Duodenal mucosa (tissue), 2 donors: ENCODE data around the gene MOCS2.

ENCODE experiments used
- H3K27ac ChIP-seq: one replicate; pipeline ENCODE4 v1.7.0; 2013; ENCODE audit warnings: low read depth, low read length
- H3K27me3 ChIP-seq, 2 donors: one replicate each; pipeline ENCODE4 v1.7.0; 2013; ENCODE audit warnings: low read length in 2 of 2, control low read depth in 1 of 2; ENCODE audit not compliant: insufficient read depth in 2 of 2, control insufficient read depth in 1 of 2
- H3K36me3 ChIP-seq, 2 donors: one replicate each; pipeline ENCODE4 v1.7.0; 2013; ENCODE audit warnings: low read length in 2 of 2, control low read depth in 1 of 2; ENCODE audit not compliant: insufficient read depth in 2 of 2, control insufficient read depth in 1 of 2
- H3K4me1 ChIP-seq, 2 donors: one replicate each; pipeline ENCODE4 v1.7.0; 2013; ENCODE audit warnings: low read length in 2 of 2, control low read depth in 1 of 2; ENCODE audit not compliant: insufficient read depth in 2 of 2, control insufficient read depth in 1 of 2
- H3K4me3 ChIP-seq, 2 donors: one replicate each; pipeline ENCODE4 v1.7.0; 2013; ENCODE audit warnings: low read length in 2 of 2, low read depth in 1 of 2
- H3K9ac ChIP-seq, 2 donors: one replicate each; pipeline ENCODE4 v1.7.0; 2013; ENCODE audit warnings: low read length in 2 of 2, low read depth in 1 of 2
- H3K9me3 ChIP-seq, 2 donors: one replicate each; pipeline ENCODE4 v1.7.0; 2013; ENCODE audit warnings: low read length in 2 of 2, control low read depth in 1 of 2; ENCODE audit not compliant: control insufficient read depth in 1 of 2

The MOCS2 gene

DNA sequence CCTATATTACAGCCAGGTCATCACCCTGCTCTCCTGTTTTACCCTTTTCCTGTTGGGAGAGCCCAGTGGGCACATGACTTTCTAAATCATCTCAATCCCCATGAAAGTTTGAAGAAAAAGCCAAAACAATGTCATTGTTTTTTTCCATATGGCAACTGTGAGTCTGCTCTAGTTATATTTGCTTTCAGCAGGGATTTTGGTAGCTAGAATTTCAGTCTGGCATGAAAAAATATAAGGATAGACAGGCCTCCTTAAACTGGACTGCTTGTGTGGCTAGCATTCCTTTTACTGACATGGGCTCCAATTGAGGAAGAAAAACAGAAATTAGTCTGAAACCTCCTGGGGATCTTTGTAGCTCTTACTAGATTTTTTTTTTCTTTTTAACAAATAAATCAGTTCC lies 25.6 kb downstream of the MOCS2 start:
- no peaks in the 10 kb centered on the region for H3K9me3 ChIP-seq
- H3K4me3 ChIP-seq = no peak overlapping the region
- no peaks in the 10 kb centered on the region for H3K4me1 ChIP-seq
- H3K36me3 ChIP-seq = peaks cover 2 to 18% of the 10 kb centered on the region in 2 donors
- H3K9ac ChIP-seq = no peak overlapping the region
- no peaks in the 10 kb centered on the region for H3K27me3 ChIP-seq
- no peak overlapping the region for H3K27ac ChIP-seq

DNA sequence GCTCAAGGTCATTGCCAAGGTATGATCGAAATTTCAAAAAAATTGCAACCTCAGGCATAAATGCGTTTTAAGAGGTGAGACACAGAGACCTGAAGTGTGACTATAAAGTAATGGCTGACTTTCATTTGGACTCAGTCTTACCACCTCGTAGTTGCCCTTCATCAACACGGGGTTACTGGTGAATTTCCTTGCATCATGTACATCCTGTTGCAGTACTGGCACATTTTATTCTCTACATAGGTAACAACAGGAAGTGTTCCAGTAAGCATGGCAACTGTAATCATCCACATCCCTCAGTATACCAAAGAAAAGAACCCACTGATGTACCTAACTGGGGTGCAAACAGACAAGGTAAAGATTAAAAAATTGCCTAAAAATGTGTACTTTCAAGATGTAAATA lies 29.3 kb downstream of the MOCS2 start:
- peaks cover 3 to 33% of the 10 kb centered on the region in 2 donors for H3K36me3 ChIP-seq
- H3K4me1 ChIP-seq = no peaks in the 10 kb centered on the region
- no peak overlapping the region for H3K9ac ChIP-seq
- H3K27me3 ChIP-seq = no peaks in the 10 kb centered on the region
- no peaks in the 10 kb centered on the region for H3K9me3 ChIP-seq
- no peak overlapping the region for H3K4me3 ChIP-seq
- no peak overlapping the region for H3K27ac ChIP-seq

DNA sequence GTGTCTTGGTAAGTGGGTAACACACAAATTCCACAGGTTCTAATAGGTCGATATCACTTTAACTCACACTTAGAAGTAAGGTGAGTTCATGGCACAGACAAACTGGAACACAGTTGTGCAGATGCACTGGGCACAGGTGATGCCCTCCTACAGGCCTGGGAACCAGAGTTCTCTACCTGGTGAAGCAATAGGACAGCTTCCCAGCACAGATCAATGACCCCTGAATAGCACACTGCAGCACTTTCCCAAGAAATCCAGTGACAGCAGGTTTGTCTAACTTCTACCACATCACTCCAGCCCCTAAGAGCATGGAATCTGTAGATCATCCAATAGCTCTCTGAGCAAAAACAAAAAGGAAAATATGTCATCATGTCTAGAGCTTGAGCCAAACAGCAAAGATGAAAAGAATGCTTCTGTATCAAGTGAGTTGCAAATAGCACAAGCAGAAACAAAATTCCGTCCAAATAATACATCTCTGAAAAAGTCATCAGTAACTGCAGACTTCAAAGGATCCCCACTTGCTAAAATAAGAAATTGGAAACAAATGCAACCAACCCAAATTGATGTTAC lies 33.5 kb downstream of the MOCS2 start:
- Histone ChIP-seq H3K9ac (no peak overlapping the region), H3K9me3 (no peaks in the 10 kb centered on the region), H3K4me3 (no peak overlapping the region), H3K4me1 (no peaks in the 10 kb centered on the region), H3K27me3 (no peaks in the 10 kb centered on the region), H3K36me3 (peaks cover 6 to 54% of the 10 kb centered on the region in 2 donors), H3K27ac (no peak overlapping the region)

- no peaks in the 10 kb centered on the region for H3K9me3 ChIP-seq
- H3K27ac ChIP-seq = no peak overlapping the region
- no peak overlapping the region for H3K9ac ChIP-seq
- no peaks in the 10 kb centered on the region for H3K4me1 ChIP-seq
- H3K4me3 ChIP-seq = no peak overlapping the region
- H3K36me3 ChIP-seq = peaks cover 3 to 54% of the 10 kb centered on the region in 2 donors
- H3K27me3 ChIP-seq = no peaks in the 10 kb centered on the region
Observed at GRCh38 chr5:53073348-53073747, 36.2 kb downstream of the MOCS2 start.

DNA sequence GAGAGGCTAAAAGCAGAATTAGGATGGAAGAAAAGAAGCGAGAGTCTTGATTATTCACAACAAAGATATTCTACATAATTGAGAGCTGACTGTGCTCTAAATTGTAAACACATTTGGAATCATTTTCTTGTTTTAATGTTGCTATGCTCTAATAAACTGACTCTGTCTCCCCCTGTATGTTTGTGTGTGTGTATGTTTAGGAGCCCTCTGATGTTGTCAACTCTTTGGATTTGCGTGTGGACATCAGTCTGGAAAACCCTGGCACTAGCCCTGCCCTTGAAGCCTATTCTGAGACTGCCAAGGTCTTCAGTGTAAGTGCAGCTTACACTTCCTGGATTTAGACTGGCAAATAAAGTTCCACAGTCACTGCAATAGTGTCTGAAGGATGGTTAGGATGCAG lies 37.8 kb downstream of the MOCS2 start:
- Histone ChIP-seq H3K4me1 (no peaks in the 10 kb centered on the region), H3K9ac (no peak overlapping the region), H3K27me3 (no peaks in the 10 kb centered on the region), H3K36me3 (peaks cover 7 to 46% of the 10 kb centered on the region in 2 donors), H3K4me3 (no peak overlapping the region), H3K9me3 (no peaks in the 10 kb centered on the region), H3K27ac (no peak overlapping the region)

GRCh38 chr5:53071298-53071697 lies 38.3 kb downstream of the MOCS2 start:
- peaks cover 7 to 44% of the 10 kb centered on the region in 2 donors for H3K36me3 ChIP-seq
- H3K27me3 ChIP-seq = no peaks in the 10 kb centered on the region
- no peak overlapping the region for H3K9ac ChIP-seq
- no peak overlapping the region for H3K4me3 ChIP-seq
- H3K27ac ChIP-seq = no peak overlapping the region
- H3K4me1 ChIP-seq = no peaks in the 10 kb centered on the region
- H3K9me3 ChIP-seq = no peaks in the 10 kb centered on the region

DNA sequence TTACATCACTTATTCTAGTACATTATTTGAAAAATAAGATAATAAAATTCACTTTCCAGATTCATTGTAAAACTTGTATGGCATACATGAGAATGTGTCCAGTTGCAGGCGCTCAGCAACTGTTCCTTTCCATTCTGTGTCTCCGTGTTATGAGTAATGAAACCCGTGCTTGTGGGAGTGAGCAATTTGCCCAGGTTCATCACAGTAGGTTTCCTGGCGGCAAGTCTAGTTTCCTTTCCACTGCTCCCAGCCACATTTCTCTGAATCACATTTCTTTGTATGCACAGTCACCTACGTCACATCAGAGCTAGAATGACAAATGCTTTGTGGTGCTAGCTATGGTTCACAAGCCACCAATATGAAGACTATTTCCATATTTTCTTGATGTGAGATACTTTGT lies 39.9 kb downstream of the MOCS2 start:
- H3K9me3 ChIP-seq = no peaks in the 10 kb centered on the region
- no peaks in the 10 kb centered on the region for H3K4me1 ChIP-seq
- H3K4me3 ChIP-seq = no peak overlapping the region
- no peak overlapping the region for H3K9ac ChIP-seq
- H3K36me3 ChIP-seq = peaks cover 13 to 32% of the 10 kb centered on the region in 2 donors
- no peaks in the 10 kb centered on the region for H3K27me3 ChIP-seq
- H3K27ac ChIP-seq = no peak overlapping the region

DNA sequence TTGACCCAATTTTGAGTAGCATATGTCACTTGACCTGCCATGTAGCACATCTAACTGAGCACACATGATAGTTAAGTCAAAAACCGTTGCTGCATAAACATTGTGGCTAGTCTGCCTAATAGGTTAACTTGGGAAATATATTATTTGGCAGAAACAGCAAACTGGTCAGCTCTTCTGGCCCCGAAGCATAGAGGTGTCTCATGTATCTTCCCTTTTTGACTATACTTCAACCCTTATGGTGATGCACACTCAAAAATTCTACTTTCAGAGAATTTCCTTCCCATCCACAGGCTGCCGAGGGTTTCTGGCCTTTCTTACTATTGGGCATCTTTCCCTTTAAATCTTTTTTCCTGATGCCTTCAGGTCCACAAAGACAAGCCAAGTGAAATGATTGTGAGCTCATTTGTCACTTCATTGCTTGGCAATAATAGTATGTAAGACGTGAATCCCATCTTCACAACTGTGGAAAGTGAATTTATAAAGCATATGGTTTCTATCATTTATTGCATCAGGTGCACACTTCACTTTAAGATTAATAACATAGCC lies 41.2 kb downstream of the MOCS2 start:
- H3K4me3 ChIP-seq = no peak overlapping the region
- H3K9me3 ChIP-seq = no peaks in the 10 kb centered on the region
- no peaks in the 10 kb centered on the region for H3K4me1 ChIP-seq
- no peaks in the 10 kb centered on the region for H3K27me3 ChIP-seq
- peaks cover 10 to 26% of the 10 kb centered on the region in 2 donors for H3K36me3 ChIP-seq
- H3K9ac ChIP-seq = no peak overlapping the region
- no peak overlapping the region for H3K27ac ChIP-seq

DNA sequence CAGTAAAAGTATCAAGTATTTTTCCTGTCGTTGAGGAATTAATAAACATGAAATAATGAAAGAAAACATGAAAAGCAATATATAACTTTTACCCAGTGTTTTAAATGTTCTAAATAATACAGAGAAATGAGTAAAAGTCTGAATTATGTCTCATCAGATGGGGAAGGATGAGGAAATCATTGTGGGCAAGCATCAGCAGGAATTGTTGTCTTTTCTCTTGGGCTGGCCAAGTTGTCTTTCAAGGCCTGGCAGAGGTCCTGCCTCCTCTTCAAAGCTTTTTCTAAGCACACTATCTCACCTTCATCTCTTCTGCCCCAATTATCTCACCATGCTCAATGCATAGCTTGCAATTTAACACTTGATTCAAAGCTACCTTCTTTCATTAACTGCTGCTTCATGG lies 41.9 kb downstream of the MOCS2 start:
- no peaks in the 10 kb centered on the region for H3K27me3 ChIP-seq
- H3K36me3 ChIP-seq = peaks cover 10 to 25% of the 10 kb centered on the region in 2 donors

GRCh38 chr5:53066088-53066487 lies 43.5 kb downstream of the MOCS2 start:
- Histone ChIP-seq H3K36me3 (peaks cover 10 to 24% of the 10 kb centered on the region in 2 donors), H3K4me1 (no peaks in the 10 kb centered on the region), H3K9me3 (no peaks in the 10 kb centered on the region), H3K9ac (no peak overlapping the region), H3K27me3 (no peaks in the 10 kb centered on the region), H3K4me3 (no peak overlapping the region), H3K27ac (no peak overlapping the region)

More for the DNA sequence above, 41.9 kb downstream of the MOCS2 start:
- H3K4me3 ChIP-seq = no peak overlapping the region
- H3K27ac ChIP-seq = no peak overlapping the region
- H3K9ac ChIP-seq = no peak overlapping the region
- H3K9me3 ChIP-seq = no peaks in the 10 kb centered on the region
- H3K4me1 ChIP-seq = no peaks in the 10 kb centered on the region
